Thymus (tissue), 11 donors: ENCODE measurements around the gene COMTD1. TPM values are rescaled to one million over a fixed set of nuclear protein-coding genes. Genes with fewer than 3 reads are reported as not detected.

Experiments
- DNase-seq, 9 donors: peaks; one replicate each; pipeline ENCODE4 v3.0.0-alpha.2; 2013; ENCODE audit warnings: low spot score in 9 of 9, low read depth in 6 of 9, missing footprints in 1 of 9
- H3K27ac ChIP-seq, 2 donors: one replicate each; pipeline ENCODE4 v1.5.1; 2013; ENCODE audit warnings: control low read depth in 1 of 2, low read depth in 1 of 2, low read length in 1 of 2, mild to moderate bottlenecking in 1 of 2, moderate library complexity in 1 of 2
- H3K27me3 ChIP-seq, 2 donors: one replicate each; pipeline ENCODE4 v1.5.1; 2013; ENCODE audit warnings: low read length in 1 of 2; ENCODE audit not compliant: control insufficient read depth in 2 of 2, insufficient read depth in 1 of 2
- H3K36me3 ChIP-seq, 2 donors: one replicate each; pipeline ENCODE4 v1.5.1; 2013; ENCODE audit warnings: low read length in 1 of 2, mild to moderate bottlenecking in 1 of 2, moderate library complexity in 1 of 2; ENCODE audit not compliant: control insufficient read depth in 2 of 2, insufficient read depth in 2 of 2
- H3K4me1 ChIP-seq, 2 donors: one replicate each; pipeline ENCODE4 v1.5.1; 2013; ENCODE audit warnings: low read length in 2 of 2; ENCODE audit not compliant: control insufficient read depth in 2 of 2, insufficient read depth in 2 of 2
- H3K4me3 ChIP-seq, 2 donors: one replicate each; pipeline ENCODE4 v1.5.1; 2013; ENCODE audit warnings: low read length in 2 of 2, control low read depth in 1 of 2, mild to moderate bottlenecking in 1 of 2
- H3K9me3 ChIP-seq, 2 donors: one replicate each; pipeline ENCODE4 v1.5.1; 2013; ENCODE audit warnings: low read length in 1 of 2, mild to moderate bottlenecking in 1 of 2; ENCODE audit not compliant: control insufficient read depth in 2 of 2, insufficient read depth in 1 of 2
- WGBS: extraction: QIAGEN DNeasy Blood & Tissue Kit; methylation state at CpG from one replicate; pipeline ENCODE4 v1.1.7; 2013; 5-methylcytosine and 5-hydroxymethylcytosine counted together
- polyA plus RNA-seq: library from polyadenylated mRNA; stranded (reverse); fragments of 200-250 nt; gene quantifications from one replicate; pipeline ENCODE4 v1.2.3, GENCODE V29; 2013
- total RNA-seq: library from RNA; stranded (reverse); fragments of 120-200 nt; gene quantifications from one replicate; pipeline ENCODE4 v1.2.4, GENCODE V29; 2013
- donor health status: healthy.

COMTD1 gene
- total and polyA plus RNA-seq, 2 donors: 11.8 to 40.7 TPM

GRCh38 chr10:75238182-75239095 is 2.7 kb upstream of the COMTD1 start:
- H3K27ac ChIP-seq: no peak overlapping the region
- 98% methylated on average over 37 of the region's 37 CpGs for WGBS
- H3K4me3 ChIP-seq: no peak overlapping the region
- no peaks in the 10 kb centered on the region for H3K9me3 ChIP-seq
- no peak for DNase-seq
- H3K4me1 ChIP-seq: peaks cover 2 to 19% of the 10 kb centered on the region in 2 donors
- H3K36me3 ChIP-seq: no peaks in the 10 kb centered on the region
- no peaks in the 10 kb centered on the region for H3K27me3 ChIP-seq

GRCh38 chr10:75236178-75236825 is 545 bp upstream of the COMTD1 start:
- H3K9me3 ChIP-seq: no peaks in the 10 kb centered on the region
- DNase-seq: peak in 1 of 9 donors; percentile 47
- peaks cover 2 to 23% of the 10 kb centered on the region in 2 donors for H3K4me1 ChIP-seq
- H3K27ac ChIP-seq: peak overlapping the region in 1 of 2 donors; percentile 88
- no peak overlapping the region for H3K4me3 ChIP-seq
- WGBS: 41% methylated on average over 12 of the region's 12 CpGs
- H3K27me3 ChIP-seq: no peaks in the 10 kb centered on the region
- H3K36me3 ChIP-seq: peaks cover 6 to 20% of the 10 kb centered on the region in 2 donors

DNA sequence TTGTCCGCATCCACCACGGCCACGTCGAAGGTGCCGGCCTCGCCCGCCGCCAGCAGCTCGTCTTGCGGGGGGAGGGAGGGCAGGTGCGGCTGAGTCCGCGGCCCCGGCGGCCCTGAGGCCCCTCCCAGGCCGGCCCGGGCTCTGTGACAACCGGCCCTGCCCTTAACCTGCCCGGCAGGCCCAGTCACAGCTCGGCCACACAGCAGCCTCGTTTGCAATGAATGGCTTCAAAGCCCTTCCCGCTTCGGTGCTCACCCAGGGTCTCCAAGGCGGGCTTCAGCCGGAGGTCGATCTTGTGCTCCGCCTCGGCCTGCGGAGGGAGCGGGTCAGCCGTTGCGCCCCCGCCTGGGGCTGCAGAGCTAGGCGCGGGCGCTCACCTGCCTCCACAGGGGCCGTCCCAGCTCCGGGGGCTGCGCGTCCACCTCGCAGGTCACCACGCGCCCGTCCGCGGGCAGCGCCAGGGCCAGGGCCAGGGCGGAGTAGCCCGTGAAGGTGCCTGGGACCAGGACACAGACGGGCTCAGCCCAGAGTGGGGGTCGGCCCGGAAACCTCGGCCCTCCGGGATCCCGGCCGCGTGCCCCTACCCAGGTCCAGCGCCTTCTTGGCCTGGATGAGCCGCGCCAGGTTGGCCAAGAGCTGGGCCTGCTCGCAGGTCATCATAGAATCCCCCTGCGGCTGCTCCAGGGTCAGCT is 928 bp downstream of the COMTD1 start:
- peaks cover 2 to 23% of the 10 kb centered on the region in 2 donors for H3K4me1 ChIP-seq
- peak in 4 of 9 donors; percentile 18 to 57 (median 34) for DNase-seq
- peak overlapping the region; percentile 66 to 77 for H3K4me3 ChIP-seq
- peaks cover 6 to 33% of the 10 kb centered on the region in 2 donors for H3K36me3 ChIP-seq
- no peaks in the 10 kb centered on the region for H3K27me3 ChIP-seq
- H3K9me3 ChIP-seq: no peaks in the 10 kb centered on the region
- peak overlapping the region; percentile 51 to 80 for H3K27ac ChIP-seq
- 1% methylated on average over 62 of the region's 62 CpGs for whole genome bisulfite sequencing

DNA sequence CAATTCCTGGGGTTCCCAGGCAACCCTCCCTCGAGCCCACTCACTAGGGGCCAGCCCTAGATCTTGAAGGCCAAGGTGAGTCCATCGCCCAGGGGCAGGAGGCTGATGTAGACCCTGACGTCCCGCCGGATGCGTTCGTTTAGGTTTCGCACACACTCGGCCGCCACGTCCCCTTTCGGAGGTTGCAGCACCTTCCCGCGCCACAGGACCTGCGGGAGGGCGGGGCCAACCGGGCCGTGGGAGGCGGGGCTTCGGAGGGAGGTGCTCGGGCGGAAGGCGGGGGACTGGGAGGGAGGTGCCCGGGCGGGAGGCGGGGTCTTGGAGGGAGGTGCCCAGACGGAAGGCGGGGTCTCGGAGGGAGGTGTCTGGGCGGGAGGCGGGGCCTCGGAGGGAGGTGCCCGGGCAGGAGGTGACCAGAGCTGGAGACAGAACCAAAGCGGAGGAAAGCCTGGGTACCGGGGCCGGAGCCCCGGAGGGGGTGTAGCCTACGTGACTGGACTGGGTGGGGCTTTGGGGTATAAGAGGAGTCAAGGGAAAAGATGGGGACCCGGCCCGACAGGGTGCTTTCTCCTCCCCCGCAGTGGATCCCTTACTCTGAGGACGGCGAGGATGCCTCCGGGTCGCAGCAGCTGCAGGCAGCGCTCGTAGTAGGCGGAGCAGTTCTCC is 1.6 kb downstream of the COMTD1 start:
- no peaks in the 10 kb centered on the region for H3K9me3 ChIP-seq
- H3K4me3 ChIP-seq: peak overlapping the region; percentile 66 to 77
- peaks cover 2 to 23% of the 10 kb centered on the region in 2 donors for H3K4me1 ChIP-seq
- H3K27me3 ChIP-seq: no peaks in the 10 kb centered on the region
- DNase-seq: peak; percentile 76 to 96 (median 88)
- 5% methylated on average over 48 of the region's 48 CpGs for WGBS
- peak overlapping the region; percentile 69 to 91 for H3K27ac ChIP-seq
- H3K36me3 ChIP-seq: peaks cover 6 to 34% of the 10 kb centered on the region in 2 donors

DNA sequence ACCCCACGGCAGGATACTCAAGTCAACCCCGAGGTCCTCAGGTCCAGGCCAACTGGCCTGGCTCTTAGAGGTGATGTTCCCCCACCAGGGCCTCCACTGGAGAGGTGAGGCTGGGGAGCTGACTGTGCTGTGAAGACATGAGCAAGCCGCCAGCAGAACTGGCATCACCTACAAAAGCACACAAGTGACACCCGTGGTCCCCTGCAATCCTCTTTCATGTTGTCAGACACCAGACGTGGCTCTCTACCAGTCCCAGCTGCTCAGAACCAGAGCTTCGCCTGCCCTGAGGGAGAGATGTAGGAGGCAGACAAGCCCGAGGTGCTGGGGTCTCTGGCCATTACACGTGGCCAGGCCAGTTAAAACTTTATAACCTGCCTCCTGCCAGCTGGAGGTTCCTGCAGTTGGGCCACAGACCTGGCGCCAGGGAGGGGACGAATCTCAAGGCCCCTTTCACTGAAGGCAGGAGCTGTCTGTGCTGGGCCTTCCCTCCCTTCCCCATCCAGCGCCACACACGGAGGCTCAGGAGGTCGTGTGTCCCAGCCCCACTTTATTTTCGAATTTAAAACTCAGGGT is 2.2 kb downstream of the COMTD1 start:
- H3K36me3 ChIP-seq: peaks cover 10 to 40% of the 10 kb centered on the region in 2 donors
- peak overlapping the region; percentile 66 to 77 for H3K4me3 ChIP-seq
- no peaks in the 10 kb centered on the region for H3K9me3 ChIP-seq
- H3K4me1 ChIP-seq: peaks cover 2 to 23% of the 10 kb centered on the region in 2 donors
- peak in 4 of 9 donors; percentile 9 to 35 (median 18) for DNase-seq
- H3K27ac ChIP-seq: peak overlapping the region; percentile 69 to 91
- 68% methylated on average over 14 of the region's 14 CpGs for WGBS
- H3K27me3 ChIP-seq: no peaks in the 10 kb centered on the region

DNA sequence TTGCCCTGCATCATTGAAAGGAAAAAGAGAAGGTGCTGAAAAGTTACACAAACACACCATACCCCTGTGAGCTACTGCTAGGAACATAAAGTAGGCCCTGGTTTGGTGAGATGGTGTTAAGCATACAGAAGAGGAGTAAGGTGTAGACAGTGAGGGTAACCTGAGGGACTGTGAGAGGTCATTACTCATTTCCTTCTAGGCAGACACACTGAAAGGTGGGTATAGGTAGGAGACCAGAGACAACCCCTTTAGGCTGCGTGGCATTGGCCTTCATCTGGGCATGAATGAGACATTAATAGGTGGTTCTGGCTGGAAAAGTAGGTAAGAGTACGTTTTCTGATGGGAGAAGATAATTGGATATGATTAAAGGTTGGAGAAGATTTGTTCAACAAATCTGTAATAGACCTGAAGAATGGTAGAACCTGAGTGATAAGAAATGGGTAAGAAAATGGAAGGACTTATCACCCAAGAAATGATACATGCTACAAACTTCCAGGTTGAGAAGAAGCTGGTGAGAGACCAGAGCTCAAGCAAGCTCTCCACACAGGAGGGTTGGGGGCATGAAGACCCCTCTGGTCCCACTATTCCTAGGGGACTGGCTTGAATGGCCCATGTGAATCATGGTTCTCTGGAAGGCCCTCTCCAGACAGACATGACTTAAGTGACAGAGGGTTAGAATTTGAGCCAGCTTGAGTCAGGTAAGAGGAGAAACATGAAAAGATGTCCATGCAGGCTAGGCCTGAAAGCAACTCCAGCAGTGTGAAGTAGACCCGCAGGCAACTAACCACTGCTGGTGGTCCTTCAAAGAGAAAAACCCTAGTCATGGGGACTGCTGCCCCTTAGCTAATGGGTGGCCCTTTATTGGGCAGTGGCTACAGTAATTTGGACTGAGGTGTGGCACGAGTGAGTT is 3.8 kb downstream of the COMTD1 start:
- WGBS: 96% methylated on average over 4 of the region's 4 CpGs
- no peak overlapping the region for H3K27ac ChIP-seq
- no peaks in the 10 kb centered on the region for H3K9me3 ChIP-seq
- no peak for DNase-seq
- H3K36me3 ChIP-seq: peaks cover 18 to 51% of the 10 kb centered on the region in 2 donors
- H3K4me3 ChIP-seq: no peak overlapping the region
- H3K4me1 ChIP-seq: peaks cover 2 to 23% of the 10 kb centered on the region in 2 donors
- no peaks in the 10 kb centered on the region for H3K27me3 ChIP-seq

DNA sequence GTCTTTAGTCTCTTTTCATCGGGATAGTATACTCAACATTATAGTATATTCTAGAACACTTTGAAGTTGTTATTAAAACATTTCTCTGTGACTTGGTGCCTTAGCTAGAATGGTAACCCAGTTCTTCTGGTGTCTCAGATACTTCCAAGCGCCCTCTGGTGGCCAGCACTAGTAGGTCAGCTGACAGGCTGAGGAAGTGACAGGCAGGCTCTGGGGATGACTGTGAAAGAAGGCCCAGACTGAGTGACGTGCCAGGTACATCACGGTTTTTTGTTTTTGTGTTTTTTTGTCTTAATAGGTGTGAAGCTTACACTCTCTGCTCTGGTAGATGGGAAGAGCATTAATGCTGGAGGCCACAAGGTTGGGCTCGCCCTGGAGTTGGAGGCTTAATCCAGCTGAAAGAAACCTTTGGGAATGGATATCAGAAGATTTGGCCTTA is 5.1 kb downstream of the COMTD1 start:
- peaks cover 31 to 62% of the 10 kb centered on the region in 2 donors for H3K36me3 ChIP-seq

More for the DNA sequence above, 5.1 kb downstream of the COMTD1 start:
- Histone ChIP-seq H3K27me3 (no peaks in the 10 kb centered on the region), H3K9me3 (no peaks in the 10 kb centered on the region), H3K27ac (peak overlapping the region in 1 of 2 donors; percentile 51), H3K4me1 (peaks cover 2 to 19% of the 10 kb centered on the region in 2 donors), H3K4me3 (no peak overlapping the region)
- peak; percentile 68 to 95 (median 88) for DNase-seq
- 38% methylated on average over 5 of the region's 5 CpGs for WGBS
